Keratinocyte (primary cell): ENCODE measurements around the gene HSPA4L.

Experiments used
- EZH2 ChIP-seq: IDR thresholded peaks from one replicate; pipeline ENCODE4 v1.6.1; 2012; ENCODE audit warnings: inconsistent platforms, mild to moderate bottlenecking, low read length, moderate library complexity
- TF ChIP-seq, protein P1 (sequence below), 3 experiments: IDR thresholded peaks in 1 of 3; conservative IDR thresholded peaks in 1 of 3; optimal IDR thresholded peaks in 1 of 3; 2 replicates in 2 of 3; 3 replicates in 1 of 3; pipeline versions ENCODE3 to v1.5.1; 2011; ENCODE audit warnings: low read length in 3 of 3, mild to moderate bottlenecking in 3 of 3, moderate library complexity in 2 of 3, control low read depth in 1 of 3, inconsistent platforms in 1 of 3; ENCODE audit not compliant: insufficient read depth in 2 of 3; ENCODE audit errors: extremely low read depth in 1 of 3

GRCh38 chr4:127822430-127822829 lies 40.3 kb downstream of the HSPA4L start:
- no peak for TF ChIP-seq EZH2
- TF ChIP-seq, protein P1, sequence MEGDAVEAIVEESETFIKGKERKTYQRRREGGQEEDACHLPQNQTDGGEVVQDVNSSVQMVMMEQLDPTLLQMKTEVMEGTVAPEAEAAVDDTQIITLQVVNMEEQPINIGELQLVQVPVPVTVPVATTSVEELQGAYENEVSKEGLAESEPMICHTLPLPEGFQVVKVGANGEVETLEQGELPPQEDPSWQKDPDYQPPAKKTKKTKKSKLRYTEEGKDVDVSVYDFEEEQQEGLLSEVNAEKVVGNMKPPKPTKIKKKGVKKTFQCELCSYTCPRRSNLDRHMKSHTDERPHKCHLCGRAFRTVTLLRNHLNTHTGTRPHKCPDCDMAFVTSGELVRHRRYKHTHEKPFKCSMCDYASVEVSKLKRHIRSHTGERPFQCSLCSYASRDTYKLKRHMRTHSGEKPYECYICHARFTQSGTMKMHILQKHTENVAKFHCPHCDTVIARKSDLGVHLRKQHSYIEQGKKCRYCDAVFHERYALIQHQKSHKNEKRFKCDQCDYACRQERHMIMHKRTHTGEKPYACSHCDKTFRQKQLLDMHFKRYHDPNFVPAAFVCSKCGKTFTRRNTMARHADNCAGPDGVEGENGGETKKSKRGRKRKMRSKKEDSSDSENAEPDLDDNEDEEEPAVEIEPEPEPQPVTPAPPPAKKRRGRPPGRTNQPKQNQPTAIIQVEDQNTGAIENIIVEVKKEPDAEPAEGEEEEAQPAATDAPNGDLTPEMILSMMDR (optimal IDR thresholded peaks at IDR 0.05 in 1 of 3, IDR thresholded peaks at IDR 0.05 in 1 of 3, conservative IDR thresholded peaks at IDR 0.05 in 1 of 3; ENCODE audit: extremely low read depth in 1 of 3, insufficient read depth in 2 of 3, low read length in 3 of 3) = no peak
